MM.1S (cell line): ENCODE data around the gene HYOU1.

Experiments used
- DNase-seq: peaks from one replicate; pipeline ENCODE4 v3.0.0-alpha.2; 2015
- H2AFZ ChIP-seq: fragments of 300-600 bp; sonication (generic); 2 replicates; pipeline ENCODE4 v1.6.0; 2016; ENCODE audit warnings: antibody characterized with exemption, low read length
- H3F3A ChIP-seq: fragments of 300-600 bp; sonication (generic); 2 replicates; pipeline ENCODE4 v1.6.1; 2016; ENCODE audit warnings: mild to moderate bottlenecking, antibody characterized with exemption, low read length, moderate library complexity, mixed read lengths; ENCODE audit not compliant: insufficient read depth
- H3K27ac ChIP-seq: fragments of 300-600 bp; sonication (generic); 2 replicates; pipeline ENCODE4 v1.5.1; 2016; ENCODE audit warnings: mild to moderate bottlenecking, low read length
- H3K27me3 ChIP-seq: fragments of 300-600 bp; sonication (generic); replicated peaks from 2 replicates; pipeline ENCODE4 v1.6.0; 2016; ENCODE audit warnings: low read length; ENCODE audit not compliant: insufficient read depth
- H3K36me3 ChIP-seq: fragments of 300-600 bp; sonication (generic); replicated peaks from 2 replicates; pipeline ENCODE4 v1.6.1; 2016; ENCODE audit warnings: mild to moderate bottlenecking, low read length, mixed read lengths; ENCODE audit not compliant: insufficient read depth
- H3K4me1 ChIP-seq: fragments of 300-600 bp; sonication (generic); 2 replicates; pipeline ENCODE4 v1.6.1; 2016; ENCODE audit warnings: low read length, mixed read lengths
- H3K4me2 ChIP-seq: fragments of 300-600 bp; sonication (generic); 2 replicates; pipeline ENCODE4 v1.6.0; 2016; ENCODE audit warnings: low read depth, low read length
- H3K4me3 ChIP-seq: fragments of 300-600 bp; sonication (generic); 2 replicates; pipeline ENCODE4 v1.5.1; 2016; ENCODE audit warnings: low read length, mixed read lengths
- H3K79me2 ChIP-seq: fragments of 300-600 bp; sonication (generic); 2 replicates; pipeline ENCODE4 v1.6.1; 2016; ENCODE audit warnings: mixed run types, low read length, mixed read lengths
- H3K9ac ChIP-seq: fragments of 300-600 bp; sonication (generic); 2 replicates; pipeline ENCODE4 v1.6.1; 2016; ENCODE audit warnings: low read length, mixed read lengths
- H3K9me2 ChIP-seq: fragments of 300-600 bp; sonication (generic); replicated peaks from 2 replicates; pipeline ENCODE4 v1.6.1; 2016; ENCODE audit warnings: mild to moderate bottlenecking, low read length, mixed read lengths; ENCODE audit not compliant: insufficient read depth
- H3K9me3 ChIP-seq: fragments of 300-600 bp; sonication (generic); replicated peaks from 2 replicates; pipeline ENCODE4 v1.6.1; 2016; ENCODE audit warnings: mild to moderate bottlenecking, low read length, mixed read lengths; ENCODE audit not compliant: insufficient read depth
- H4K20me1 ChIP-seq: fragments of 300-600 bp; sonication (generic); 2 replicates; pipeline ENCODE4 v1.6.1; 2016; ENCODE audit warnings: mild to moderate bottlenecking, low read length, moderate library complexity, mixed read lengths; ENCODE audit not compliant: insufficient read depth
- CTCF ChIP-seq: fragments of 300-600 bp; sonication (generic); IDR thresholded peaks from 2 replicates; pipeline ENCODE4 v1.5.1; 2016; ENCODE audit warnings: antibody characterized with exemption, low read length, mixed read lengths
- EZH2 ChIP-seq: fragments of 300-600 bp; sonication (generic); optimal IDR thresholded peaks from 2 replicates; pipeline ENCODE3; 2017; ENCODE audit warnings: low read depth, mild to moderate bottlenecking, antibody characterized with exemption, low read length, mixed read lengths
- EZH2phosphoT487 ChIP-seq: fragments of 300-600 bp; sonication (generic); IDR thresholded peaks from 2 replicates; pipeline ENCODE4 v1.6.1; 2018; ENCODE audit warnings: antibody characterized with exemption, low read length

HYOU1 gene

GRCh38 chr11:119000906-119001305, 56.1 kb downstream of the HYOU1 start:
- Histone ChIP-seq H3K4me3 (no peak overlapping the region), H3K9ac (no peak overlapping the region), H2AFZ (no peak overlapping the region), H3K27me3 (no peaks in the 10 kb centered on the region), H3K9me2 (no peaks in the 10 kb centered on the region), H3K4me2 (no peak overlapping the region), H4K20me1 (no peaks in the 10 kb centered on the region), H3F3A (no peaks in the 10 kb centered on the region), H3K9me3 (no peaks in the 10 kb centered on the region), H3K4me1 (peaks cover 8% of the 10 kb centered on the region; the same call in 1 of the 2 replicates), H3K79me2 (peaks cover 58% of the 10 kb centered on the region), H3K27ac (no peak overlapping the region), H3K36me3 (peaks cover 6% of the 10 kb centered on the region; the same call in 1 of the 2 replicates)
- DNase-seq: no peak
- TF ChIP-seq CTCF (no peak), EZH2phosphoT487 (no peak), EZH2 (no peak)

- H3K27me3 ChIP-seq: no peaks in the 10 kb centered on the region
- 0 out of 2 replicates have a peak overlapping the region, but pooled peaks have one; percentile 95 for H2AFZ ChIP-seq
- H3K27ac ChIP-seq: no peak overlapping the region
- peaks cover 61% of the 10 kb centered on the region for H3K79me2 ChIP-seq
- peaks cover 4% of the 10 kb centered on the region; the same call in 1 of the 2 replicates for H3K36me3 ChIP-seq
- H3K9me2 ChIP-seq: no peaks in the 10 kb centered on the region
- DNase-seq: no peak
- H3K4me1 ChIP-seq: peaks cover 8% of the 10 kb centered on the region; the same call in 1 of the 2 replicates
- peak overlapping the region; percentile 91 for H3K4me3 ChIP-seq
- no peaks in the 10 kb centered on the region for H4K20me1 ChIP-seq
- no peak for TF ChIP-seq EZH2phosphoT487
- H3F3A ChIP-seq: no peaks in the 10 kb centered on the region
- peak overlapping the region; percentile 79 for H3K9ac ChIP-seq
- H3K9me3 ChIP-seq: no peaks in the 10 kb centered on the region
- peak overlapping the region; percentile 96 for H3K4me2 ChIP-seq
Measured at GRCh38 chr11:118998822-118999221, 58.2 kb downstream of the HYOU1 start.

- TF ChIP-seq EZH2 (no peak), EZH2phosphoT487 (no peak)
- Histone ChIP-seq H3K27ac (peak overlapping the region; percentile 37; the same call in 1 of the 2 replicates), H4K20me1 (no peaks in the 10 kb centered on the region), H3K9ac (peak overlapping the region; percentile 79), H3K4me1 (peaks cover 8% of the 10 kb centered on the region; the same call in 1 of the 2 replicates), H2AFZ (peak overlapping the region; percentile 95), H3K4me3 (peak overlapping the region; percentile 91), H3K36me3 (peaks cover 3% of the 10 kb centered on the region; the same call in 1 of the 2 replicates), H3K4me2 (peak overlapping the region; percentile 96), H3F3A (no peaks in the 10 kb centered on the region; the same call in 1 of the 2 replicates), H3K79me2 (peaks cover 61% of the 10 kb centered on the region), H3K9me2 (no peaks in the 10 kb centered on the region), H3K9me3 (no peaks in the 10 kb centered on the region), H3K27me3 (no peaks in the 10 kb centered on the region)
- no peak for DNase-seq
Measured at GRCh38 chr11:118998388-118998717, 58.7 kb downstream of the HYOU1 start.

- H3K9me2 ChIP-seq: no peaks in the 10 kb centered on the region
Measured at GRCh38 chr11:118997627-118998387, 59.2 kb downstream of the HYOU1 start, which contains the start of gene CENATAC. Gene CENATAC, plus strand, starts transcription at chr11:118998138. Its CDS starts 60 bp downstream, at chr11:118998198.

More at GRCh38 chr11:118997627-118998387, 59.2 kb downstream of the HYOU1 start, which contains the start of gene CENATAC:
- H3K9me3 ChIP-seq: no peaks in the 10 kb centered on the region
- H3K9ac ChIP-seq: peak within 1 kb of the TSS; percentile 79
- H3K4me2 ChIP-seq: peak within 1 kb of the TSS; percentile 96
- peak; percentile 96 for DNase-seq
- H3K4me3 ChIP-seq: peak within 1 kb of the TSS; percentile 91
- peaks cover 3% of the 10 kb centered on the region; the same call in 1 of the 2 replicates for H3K36me3 ChIP-seq
- H4K20me1 ChIP-seq: no peaks in the 10 kb centered on the region
- no peaks in the 10 kb centered on the region; the same call in 1 of the 2 replicates for H3F3A ChIP-seq
- peak within 1 kb of the TSS; percentile 52 for H3K27ac ChIP-seq
- H3K27me3 ChIP-seq: no peaks in the 10 kb centered on the region
- H3K4me1 ChIP-seq: peaks cover 8% of the 10 kb centered on the region; the same call in 1 of the 2 replicates
- peaks cover 61% of the 10 kb centered on the region for H3K79me2 ChIP-seq
- H2AFZ ChIP-seq: peak within 1 kb of the TSS; percentile 95
- TF ChIP-seq CTCF: 0 out of 2 replicates have a peak, but pooled peaks have one; percentile 7
- no peak for TF ChIP-seq EZH2
